Astrocyte (in vitro differentiated cells and primary cell): ENCODE measurements around the gene KIAA1217. TPM values are rescaled to one million over a fixed set of nuclear protein-coding genes. Genes with fewer than 3 reads are reported as not detected.

ENCODE experiments used
- DNase-seq: peaks from one replicate; pipeline ENCODE4 v3.0.0-alpha.2; 2010; ENCODE audit warnings: low read depth
- FAIRE-seq: peaks from 2 replicates; lab custom pipeline; 2011; peaks lifted over from hg19 to GRCh38; lab: Jason Lieb, UNC
- H2AFZ ChIP-seq: 2 replicates; pipeline ENCODE4 v1.6.0; 2012; ENCODE audit warnings: low read depth, low read length, inconsistent platforms
- H3K27ac ChIP-seq: 2 replicates; pipeline ENCODE4 v1.5.1; 2011; ENCODE audit warnings: low read depth, low read length, inconsistent platforms
- H3K27me3 ChIP-seq: 2 replicates; pipeline ENCODE4 v1.6.0; 2011; ENCODE audit warnings: low read length, inconsistent platforms; ENCODE audit not compliant: insufficient read depth
- H3K36me3 ChIP-seq: 2 replicates; pipeline ENCODE4 v1.5.1; 2011; ENCODE audit warnings: low read length, inconsistent platforms; ENCODE audit not compliant: insufficient read depth
- H3K4me1 ChIP-seq: 2 replicates; pipeline ENCODE4 v1.5.1; 2011; ENCODE audit warnings: low read length, inconsistent platforms; ENCODE audit not compliant: insufficient read depth
- H3K4me2 ChIP-seq: 2 replicates; pipeline ENCODE4 v1.6.0; 2012; ENCODE audit warnings: low read length, inconsistent platforms
- H3K4me3 ChIP-seq: 2 replicates; pipeline ENCODE4 v1.5.1; 2011; ENCODE audit warnings: low read depth, mild to moderate bottlenecking, low read length, inconsistent platforms; ENCODE audit not compliant: insufficient read depth
- H3K79me2 ChIP-seq: 2 replicates; pipeline ENCODE4 v1.6.0; 2012; ENCODE audit warnings: mild to moderate bottlenecking, low read length, inconsistent platforms; ENCODE audit not compliant: insufficient read depth
- H3K9ac ChIP-seq: 2 replicates; pipeline ENCODE4 v1.6.0; 2012; ENCODE audit warnings: mild to moderate bottlenecking, low read length, inconsistent platforms
- H3K9me3 ChIP-seq: 2 replicates; pipeline ENCODE4 v1.5.1; 2012; ENCODE audit warnings: low read depth, mild to moderate bottlenecking, low read length, inconsistent platforms; ENCODE audit not compliant: insufficient read depth
- H4K20me1 ChIP-seq: 2 replicates; pipeline ENCODE4 v1.6.0; 2012; ENCODE audit warnings: low read length, inconsistent platforms; ENCODE audit not compliant: insufficient read depth
- H3K27ac Mint-ChIP-seq: one replicate; pipeline ENCODE4 v1.8.0; 2021; ENCODE audit warnings: mild to moderate bottlenecking, mixed read lengths; ENCODE audit not compliant: unreplicated experiment
- H3K27me3 Mint-ChIP-seq: one replicate; pipeline ENCODE4 v1.8.0; 2021; ENCODE audit warnings: low read depth, mixed read lengths; ENCODE audit not compliant: unreplicated experiment
- H3K36me3 Mint-ChIP-seq: one replicate; pipeline ENCODE4 v1.8.0; 2021; ENCODE audit warnings: low read depth, mixed read lengths; ENCODE audit not compliant: unreplicated experiment
- H3K4me1 Mint-ChIP-seq: one replicate; pipeline ENCODE4 v1.8.0; 2021; ENCODE audit warnings: low read depth, mixed read lengths; ENCODE audit not compliant: unreplicated experiment
- H3K4me3 Mint-ChIP-seq: one replicate; pipeline ENCODE4 v1.8.0; 2021; ENCODE audit warnings: mild to moderate bottlenecking, moderate library complexity, mixed read lengths; ENCODE audit not compliant: unreplicated experiment
- H3K9me3 Mint-ChIP-seq: one replicate; pipeline ENCODE4 v1.8.0; 2021; ENCODE audit warnings: mild to moderate bottlenecking, mixed read lengths; ENCODE audit not compliant: unreplicated experiment
- CTCF ChIP-seq: IDR thresholded peaks from 2 replicates; pipeline ENCODE4 v1.5.1; 2011; ENCODE audit warnings: low read depth, mild to moderate bottlenecking, inconsistent platforms, low read length, moderate library complexity; ENCODE audit not compliant: insufficient read depth
- EZH2 ChIP-seq: IDR thresholded peaks from 2 replicates; pipeline ENCODE4 v1.6.1; 2012; ENCODE audit warnings: mild to moderate bottlenecking, low read length, inconsistent platforms; ENCODE audit not compliant: insufficient read depth
- total RNA-seq: library from RNA; stranded (reverse); gene quantifications from 2 replicates; pipeline ENCODE4 v1.2.1, GENCODE V29; 2021

The KIAA1217 gene
- total RNA-seq, 1 donor from 2014 or later, result 31.8 TPM

DNA sequence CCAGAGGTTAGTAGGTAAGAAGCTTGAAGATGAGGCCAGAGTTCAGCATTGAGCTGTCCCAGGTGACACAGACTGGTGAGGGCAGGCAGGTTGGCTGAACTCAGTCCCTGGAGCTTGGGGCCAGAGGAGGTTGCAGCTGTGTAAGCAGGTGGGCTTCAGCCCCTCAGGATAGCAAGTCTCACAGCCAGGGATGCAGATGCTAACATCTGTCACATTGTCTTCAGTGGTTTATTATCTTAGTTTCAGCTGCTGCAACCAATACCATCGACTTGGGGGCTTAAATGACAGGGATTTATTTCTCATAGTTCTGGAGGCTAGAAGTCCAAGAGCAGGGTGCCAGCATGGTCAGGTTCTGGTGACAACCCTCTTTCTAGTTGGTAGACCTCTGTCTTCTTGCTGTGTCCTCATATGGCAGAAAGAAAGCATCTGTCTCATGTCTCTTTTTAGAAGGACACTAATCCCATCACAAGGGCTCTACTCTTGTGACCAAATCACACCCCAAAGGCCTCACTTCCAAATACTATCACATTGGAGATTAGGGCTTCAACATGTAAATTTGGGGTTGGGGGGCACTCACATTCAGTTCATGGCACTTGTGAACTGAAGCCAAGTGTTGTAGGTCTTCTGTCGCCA, 146.2 kb downstream of the KIAA1217 start:
- TF ChIP-seq EZH2 (no peak), CTCF (no peak)
- Histone ChIP-seq H3K36me3 (no peaks in the 10 kb centered on the region), H4K20me1 (no peaks in the 10 kb centered on the region), H3K79me2 (peaks cover 3% of the 10 kb centered on the region), H3K9ac (no peak overlapping the region), H3K9me3 (no peaks in the 10 kb centered on the region), H3K4me1 (peaks cover 18% of the 10 kb centered on the region), H3K4me2 (no peak overlapping the region), H3K4me3 (no peak overlapping the region), H3K27ac (no peak overlapping the region), H3K27me3 (no peaks in the 10 kb centered on the region), H2AFZ (no peak overlapping the region)
- DNase-seq (no peak), FAIRE-seq (no peak)
- Mint-ChIP-seq H3K4me3 (no peak overlapping the region), H3K36me3 (peaks cover 2% of the 10 kb centered on the region), H3K27me3 (no peaks in the 10 kb centered on the region), H3K9me3 (no peaks in the 10 kb centered on the region), H3K4me1 (peaks cover 23% of the 10 kb centered on the region), H3K27ac (no peak overlapping the region)

DNA sequence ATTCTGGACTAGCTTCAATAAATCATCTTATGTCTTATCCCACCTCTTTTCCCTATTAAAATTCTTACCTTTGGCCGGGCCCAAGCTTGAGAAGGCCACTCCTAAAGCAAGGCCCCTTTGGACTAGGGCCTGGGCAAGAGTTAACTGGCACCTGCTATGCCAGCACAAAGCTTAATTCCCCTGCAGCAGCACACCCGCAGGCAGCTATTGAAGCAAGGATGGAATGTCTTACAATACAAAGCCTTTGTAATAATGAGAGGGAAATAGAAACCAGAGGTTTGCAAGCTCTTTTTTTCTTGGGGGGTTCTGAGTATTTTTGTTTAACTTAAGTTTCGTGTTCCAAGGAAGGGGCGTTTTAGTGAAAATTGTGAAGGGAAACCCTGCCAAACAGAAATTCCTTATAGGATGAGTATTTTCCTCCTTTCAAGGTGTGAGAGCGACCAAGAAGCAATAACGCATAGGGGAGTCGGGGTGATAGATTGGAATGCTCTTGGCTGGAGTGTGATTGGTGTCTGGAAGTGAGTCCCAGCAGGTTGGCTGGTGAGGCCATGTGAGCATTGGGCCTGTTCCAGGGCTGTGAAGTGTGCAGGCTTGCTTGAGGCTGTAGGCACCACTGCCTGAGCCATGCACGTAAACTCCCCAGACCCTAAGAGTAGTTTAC, 148.5 kb downstream of the KIAA1217 start:
- TF ChIP-seq EZH2, result no peak
- no peak for TF ChIP-seq CTCF
- DNase-seq, result no peak
- Mint-ChIP-seq H3K36me3 (no peaks in the 10 kb centered on the region), H3K27me3 (no peaks in the 10 kb centered on the region), H3K4me3 (no peak overlapping the region), H3K9me3 (no peaks in the 10 kb centered on the region), H3K4me1 (peaks cover 4% of the 10 kb centered on the region), H3K27ac (no peak overlapping the region)
- peak overlapping the region; percentile 42 for H3K4me2 ChIP-seq
- peaks cover 3% of the 10 kb centered on the region for H3K79me2 ChIP-seq
- FAIRE-seq, result no peak
- H3K9ac ChIP-seq, result no peak overlapping the region
- H3K4me1 ChIP-seq, result peaks cover 7% of the 10 kb centered on the region
- H2AFZ ChIP-seq, result peak overlapping the region; percentile 24
- H3K9me3 ChIP-seq, result no peaks in the 10 kb centered on the region
- no peaks in the 10 kb centered on the region for H3K36me3 ChIP-seq
- no peak overlapping the region for H3K27ac ChIP-seq
- no peaks in the 10 kb centered on the region for H3K27me3 ChIP-seq
- H4K20me1 ChIP-seq, result no peaks in the 10 kb centered on the region
- no peak overlapping the region for H3K4me3 ChIP-seq

GRCh38 chr10:24358022-24358421, 149.1 kb downstream of the KIAA1217 start:
- no peak overlapping the region for H3K27ac Mint-ChIP-seq
- Histone ChIP-seq H2AFZ (peak overlapping the region; percentile 24), H3K27ac (no peak overlapping the region), H3K4me3 (no peak overlapping the region), H3K9ac (no peak overlapping the region), H3K4me1 (peaks cover 6% of the 10 kb centered on the region), H4K20me1 (no peaks in the 10 kb centered on the region), H3K79me2 (peaks cover 3% of the 10 kb centered on the region), H3K27me3 (no peaks in the 10 kb centered on the region), H3K4me2 (peak overlapping the region; percentile 42), H3K9me3 (no peaks in the 10 kb centered on the region), H3K36me3 (no peaks in the 10 kb centered on the region)
- no peak for FAIRE-seq
- no peak overlapping the region for H3K4me3 Mint-ChIP-seq
- no peaks in the 10 kb centered on the region for H3K9me3 Mint-ChIP-seq
- DNase-seq, result peak; percentile 52
- TF ChIP-seq CTCF, result no peak
- no peak for TF ChIP-seq EZH2
- no peaks in the 10 kb centered on the region for H3K36me3 Mint-ChIP-seq
- H3K4me1 Mint-ChIP-seq, result peaks cover 2% of the 10 kb centered on the region
- no peaks in the 10 kb centered on the region for H3K27me3 Mint-ChIP-seq
